ENCODE measurements around the gene FAM184A. TPM values are rescaled to one million over a fixed set of nuclear protein-coding genes. Genes with fewer than 3 reads are reported as not detected.
A peak's percentile ranks its signal among the peaks of the same experiment; 100 is the strongest.

FAM184A gene
- total RNA-seq, 1 donor from 2014 or later = 0.59 TPM

DNA sequence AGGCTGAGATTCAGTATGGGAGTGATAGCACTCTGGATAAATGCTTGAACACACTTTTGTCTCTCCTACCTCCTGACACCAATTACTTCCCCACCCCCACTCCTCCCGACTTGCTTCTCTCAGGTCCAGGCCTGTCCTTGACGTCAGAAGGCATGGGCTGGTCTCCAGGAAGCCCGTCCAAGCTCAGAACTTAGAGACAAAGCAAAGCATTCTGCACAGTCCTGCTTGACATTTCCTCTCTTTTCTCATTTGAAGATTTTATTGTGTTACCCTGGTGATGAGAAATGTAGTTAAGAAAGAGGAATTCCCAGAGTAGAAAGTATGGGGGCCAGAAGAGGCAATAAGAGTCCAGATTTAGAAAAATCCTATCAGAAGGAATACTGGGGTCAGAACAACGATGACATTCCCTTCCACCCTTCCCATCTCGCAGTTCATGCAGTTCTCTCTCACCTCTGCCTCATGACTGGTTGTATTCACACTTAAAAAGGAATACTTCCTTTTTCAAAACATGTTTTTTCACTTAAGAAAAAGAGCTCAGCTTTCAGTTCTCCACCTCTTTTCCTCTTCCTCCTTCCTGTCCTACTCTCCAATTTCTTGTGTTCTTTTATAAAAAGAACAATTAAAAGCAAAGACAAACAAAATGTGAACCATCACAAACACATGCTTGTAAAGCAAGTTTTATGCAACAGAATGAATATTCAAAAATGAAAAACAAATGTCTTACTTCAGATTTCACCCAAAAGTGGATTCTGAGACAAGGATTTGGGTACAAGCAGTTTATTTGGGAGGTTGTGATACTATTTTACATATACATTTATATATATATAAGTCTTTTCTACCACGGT is 18.5 kb upstream of the FAM184A start:
- Mint-ChIP-seq H3K36me3 (ENCODE audit: unreplicated experiment) (no peaks in the 10 kb centered on the region), H3K9me3 (ENCODE audit: unreplicated experiment) (no peaks in the 10 kb centered on the region), H3K4me1 (ENCODE audit: unreplicated experiment) (no peaks in the 10 kb centered on the region), H3K27ac (ENCODE audit: unreplicated experiment) (no peak overlapping the region), H3K27me3 (ENCODE audit: unreplicated experiment) (peaks cover 22% of the 10 kb centered on the region), H3K4me3 (ENCODE audit: unreplicated experiment) (no peak overlapping the region)
- DNase-seq (ENCODE audit: extremely low spot score, unreplicated experiment) = no peak
- TF ChIP-seq, protein P1, sequence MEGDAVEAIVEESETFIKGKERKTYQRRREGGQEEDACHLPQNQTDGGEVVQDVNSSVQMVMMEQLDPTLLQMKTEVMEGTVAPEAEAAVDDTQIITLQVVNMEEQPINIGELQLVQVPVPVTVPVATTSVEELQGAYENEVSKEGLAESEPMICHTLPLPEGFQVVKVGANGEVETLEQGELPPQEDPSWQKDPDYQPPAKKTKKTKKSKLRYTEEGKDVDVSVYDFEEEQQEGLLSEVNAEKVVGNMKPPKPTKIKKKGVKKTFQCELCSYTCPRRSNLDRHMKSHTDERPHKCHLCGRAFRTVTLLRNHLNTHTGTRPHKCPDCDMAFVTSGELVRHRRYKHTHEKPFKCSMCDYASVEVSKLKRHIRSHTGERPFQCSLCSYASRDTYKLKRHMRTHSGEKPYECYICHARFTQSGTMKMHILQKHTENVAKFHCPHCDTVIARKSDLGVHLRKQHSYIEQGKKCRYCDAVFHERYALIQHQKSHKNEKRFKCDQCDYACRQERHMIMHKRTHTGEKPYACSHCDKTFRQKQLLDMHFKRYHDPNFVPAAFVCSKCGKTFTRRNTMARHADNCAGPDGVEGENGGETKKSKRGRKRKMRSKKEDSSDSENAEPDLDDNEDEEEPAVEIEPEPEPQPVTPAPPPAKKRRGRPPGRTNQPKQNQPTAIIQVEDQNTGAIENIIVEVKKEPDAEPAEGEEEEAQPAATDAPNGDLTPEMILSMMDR (IDR thresholded peaks at IDR 0.05) = no peak

DNA sequence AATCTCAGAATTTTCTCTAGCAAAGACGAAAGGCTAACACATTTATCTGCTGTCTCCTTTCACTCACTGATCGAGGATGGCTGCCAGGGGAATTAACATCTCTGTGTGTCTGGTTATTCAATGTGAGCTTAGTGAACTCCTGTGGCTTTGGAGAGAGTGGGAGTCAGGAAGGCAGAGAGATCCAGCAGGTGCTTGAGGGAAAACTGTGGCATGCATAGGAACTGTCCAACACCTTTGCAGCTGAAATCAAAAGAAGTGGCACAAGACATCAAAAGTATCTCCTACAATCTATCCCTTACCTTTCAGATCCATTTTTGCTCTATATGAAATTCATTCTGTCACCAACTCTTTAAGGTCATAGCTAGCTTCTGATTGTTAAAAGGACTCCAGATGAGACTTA is 11.8 kb upstream of the FAM184A start:
- Mint-ChIP-seq H3K4me1 (ENCODE audit: unreplicated experiment) (no peaks in the 10 kb centered on the region), H3K27ac (ENCODE audit: unreplicated experiment) (no peak overlapping the region)

DNA sequence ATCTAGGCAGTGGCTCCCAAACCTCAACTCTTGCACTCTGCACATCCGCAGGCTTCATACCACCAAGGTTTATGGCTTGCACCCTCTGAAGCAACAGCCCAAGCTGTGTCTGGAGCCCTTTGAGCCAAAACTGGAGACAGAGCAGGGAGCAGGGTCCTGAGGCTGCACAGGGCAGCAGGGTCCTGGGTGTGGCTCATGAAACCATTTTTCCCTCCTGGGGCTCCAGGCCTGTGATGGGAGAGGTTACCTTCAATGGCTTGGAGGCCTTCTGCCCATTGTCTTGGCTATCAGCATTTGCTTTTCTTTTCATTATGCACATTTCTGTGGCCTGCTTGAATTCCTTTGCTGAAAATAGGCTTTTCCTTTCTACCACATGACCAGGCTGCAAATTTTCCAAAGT is 6.3 kb upstream of the FAM184A start:
- Mint-ChIP-seq H3K4me3 (ENCODE audit: unreplicated experiment) (no peak overlapping the region), H3K9me3 (ENCODE audit: unreplicated experiment) (peaks cover 10% of the 10 kb centered on the region), H3K27ac (ENCODE audit: unreplicated experiment) (no peak overlapping the region), H3K27me3 (ENCODE audit: unreplicated experiment) (peaks cover 20% of the 10 kb centered on the region), H3K4me1 (ENCODE audit: unreplicated experiment) (no peaks in the 10 kb centered on the region), H3K36me3 (ENCODE audit: unreplicated experiment) (no peaks in the 10 kb centered on the region)
- DNase-seq (ENCODE audit: extremely low spot score, unreplicated experiment) = no peak
- TF ChIP-seq, protein P1 (IDR thresholded peaks at IDR 0.05) = no peak

More for the DNA sequence above, 11.8 kb upstream of the FAM184A start:
- Mint-ChIP-seq H3K4me3 (ENCODE audit: unreplicated experiment) (no peak overlapping the region), H3K9me3 (ENCODE audit: unreplicated experiment) (peaks cover 3% of the 10 kb centered on the region), H3K36me3 (ENCODE audit: unreplicated experiment) (no peaks in the 10 kb centered on the region), H3K27me3 (ENCODE audit: unreplicated experiment) (peaks cover 40% of the 10 kb centered on the region)
- no peak for DNase-seq (ENCODE audit: extremely low spot score, unreplicated experiment)
- TF ChIP-seq, protein P1 (IDR thresholded peaks at IDR 0.05) = no peak

DNA sequence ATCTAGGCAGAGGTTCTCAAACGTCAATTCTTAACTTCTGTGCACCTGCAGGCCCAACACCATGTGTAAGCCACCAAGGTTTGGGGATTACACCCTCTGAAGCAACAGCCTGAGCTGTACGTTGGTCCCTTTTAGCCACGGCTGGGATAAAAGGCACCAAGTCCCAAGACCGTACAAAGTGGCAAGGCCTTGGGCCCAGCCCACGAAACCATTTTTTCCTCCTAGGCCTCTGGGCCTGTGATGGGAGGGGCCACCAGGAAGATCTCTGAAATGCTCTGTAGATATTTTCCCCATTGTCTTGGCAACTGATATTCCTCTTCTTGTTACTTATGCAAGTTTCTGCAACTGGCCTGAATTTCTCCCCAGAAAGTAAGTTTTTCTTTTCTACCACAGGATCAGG is 4.5 kb upstream of the FAM184A start:
- Mint-ChIP-seq H3K4me1 (ENCODE audit: unreplicated experiment) (peaks cover 10% of the 10 kb centered on the region), H3K27ac (ENCODE audit: unreplicated experiment) (no peak overlapping the region), H3K36me3 (ENCODE audit: unreplicated experiment) (no peaks in the 10 kb centered on the region), H3K27me3 (ENCODE audit: unreplicated experiment) (peaks cover 21% of the 10 kb centered on the region), H3K4me3 (ENCODE audit: unreplicated experiment) (no peak overlapping the region), H3K9me3 (ENCODE audit: unreplicated experiment) (peaks cover 8% of the 10 kb centered on the region)
- no peak for DNase-seq (ENCODE audit: extremely low spot score, unreplicated experiment)
- TF ChIP-seq, protein P1 (IDR thresholded peaks at IDR 0.05) = no peak

DNA sequence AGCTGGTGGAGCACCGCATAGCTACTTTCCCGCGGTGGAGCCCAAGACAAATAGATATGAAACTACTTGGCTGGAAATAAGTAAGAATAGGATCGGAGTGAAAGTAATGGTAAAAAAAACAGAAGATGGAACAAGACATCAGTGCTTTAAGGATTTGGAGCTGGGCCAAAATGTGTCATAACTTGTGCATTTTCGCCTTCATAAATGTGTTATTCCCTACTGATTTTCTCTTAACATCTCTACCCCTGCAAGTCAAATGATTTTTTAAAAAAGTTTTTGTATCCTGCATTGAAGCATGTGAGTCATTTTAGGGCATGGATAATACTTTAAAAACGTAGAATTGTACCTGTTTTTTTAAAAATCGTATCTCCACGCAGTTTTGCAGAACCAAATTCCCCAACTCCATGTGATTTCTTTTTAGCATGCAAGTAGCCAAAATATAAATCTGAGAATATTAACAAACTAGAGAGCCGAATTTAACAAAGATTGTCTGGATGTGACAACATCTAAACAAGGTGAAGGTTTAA is 882 bp upstream of the FAM184A start:
- H3K27ac Mint-ChIP-seq (ENCODE audit: unreplicated experiment) = peak overlapping the region; percentile 59

More for the DNA sequence above, 882 bp upstream of the FAM184A start:
- Mint-ChIP-seq H3K36me3 (ENCODE audit: unreplicated experiment) (no peaks in the 10 kb centered on the region), H3K4me1 (ENCODE audit: unreplicated experiment) (peaks cover 10% of the 10 kb centered on the region), H3K9me3 (ENCODE audit: unreplicated experiment) (peaks cover 8% of the 10 kb centered on the region), H3K27me3 (ENCODE audit: unreplicated experiment) (peaks cover 43% of the 10 kb centered on the region), H3K4me3 (ENCODE audit: unreplicated experiment) (peak overlapping the region; percentile 91)
- DNase-seq (ENCODE audit: extremely low spot score, unreplicated experiment) = no peak
- TF ChIP-seq, protein P1 (IDR thresholded peaks at IDR 0.05) = no peak

Measured in osteocyte (in vitro differentiated cells).